Measurements from ENCODE around the gene GLIPR1L2. TPM values are rescaled to one million over a fixed set of nuclear protein-coding genes. Genes with fewer than 3 reads are reported as not detected.

The GLIPR1L2 gene
- total RNA-seq, 1 experiment from 2014 or later: not detected

- no peak overlapping the region for H3K9ac ChIP-seq (ENCODE audit: low read length)
- no peaks in the 10 kb centered on the region for H3K27me3 ChIP-seq (ENCODE audit: low read length)
- no peaks in the 10 kb centered on the region for H3K79me2 ChIP-seq (ENCODE audit: low read length)
- H3K4me2 ChIP-seq (ENCODE audit: low read length): peak overlapping the region; percentile 70
- peaks cover 48% of the 10 kb centered on the region for H3K4me1 ChIP-seq (ENCODE audit: insufficient read depth, low read length)
- TF ChIP-seq EZH2phosphoT487 (IDR thresholded peaks at IDR 0.05; ENCODE audit: borderline replicate concordance, low read length) (no peak), EZH2 (IDR thresholded peaks at IDR 0.05; ENCODE audit: low read length, unreplicated experiment) (no peak)
- TF ChIP-seq, protein P1, sequence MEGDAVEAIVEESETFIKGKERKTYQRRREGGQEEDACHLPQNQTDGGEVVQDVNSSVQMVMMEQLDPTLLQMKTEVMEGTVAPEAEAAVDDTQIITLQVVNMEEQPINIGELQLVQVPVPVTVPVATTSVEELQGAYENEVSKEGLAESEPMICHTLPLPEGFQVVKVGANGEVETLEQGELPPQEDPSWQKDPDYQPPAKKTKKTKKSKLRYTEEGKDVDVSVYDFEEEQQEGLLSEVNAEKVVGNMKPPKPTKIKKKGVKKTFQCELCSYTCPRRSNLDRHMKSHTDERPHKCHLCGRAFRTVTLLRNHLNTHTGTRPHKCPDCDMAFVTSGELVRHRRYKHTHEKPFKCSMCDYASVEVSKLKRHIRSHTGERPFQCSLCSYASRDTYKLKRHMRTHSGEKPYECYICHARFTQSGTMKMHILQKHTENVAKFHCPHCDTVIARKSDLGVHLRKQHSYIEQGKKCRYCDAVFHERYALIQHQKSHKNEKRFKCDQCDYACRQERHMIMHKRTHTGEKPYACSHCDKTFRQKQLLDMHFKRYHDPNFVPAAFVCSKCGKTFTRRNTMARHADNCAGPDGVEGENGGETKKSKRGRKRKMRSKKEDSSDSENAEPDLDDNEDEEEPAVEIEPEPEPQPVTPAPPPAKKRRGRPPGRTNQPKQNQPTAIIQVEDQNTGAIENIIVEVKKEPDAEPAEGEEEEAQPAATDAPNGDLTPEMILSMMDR (conservative IDR thresholded peaks at IDR 0.05; ENCODE audit: low read depth, low read length): no peak
- no peaks in the 10 kb centered on the region for H3K9me2 ChIP-seq (replicated peaks; ENCODE audit: low read length)
- CTCF ChIA-PET: interaction anchor here (0.6 kb wide), 1 partner anchor 60 kb away, joined by 3 read pairs; no protein-coding TSS in a partner anchor
- no peaks in the 10 kb centered on the region for H3F3A ChIP-seq (ENCODE audit: low read length, unreplicated experiment)
- H3K36me3 ChIP-seq (ENCODE audit: low read depth, low read length): no peaks in the 10 kb centered on the region
- no peaks in the 10 kb centered on the region for H4K20me1 ChIP-seq (ENCODE audit: low read length)
- peak; percentile 89 for DNase-seq
- POLR2A ChIA-PET (ENCODE audit: unreplicated experiment): no interaction called here
- no peak overlapping the region for H3K4me3 ChIP-seq (ENCODE audit: low read length)
- H2AFZ ChIP-seq (ENCODE audit: low read length): no peak overlapping the region
- H3K9me3 ChIP-seq (ENCODE audit: low read length): no peaks in the 10 kb centered on the region
- ATAC-seq: peak; percentile 74
- intact Hi-C loops (cut with micrococcal nuclease): loop anchor here (2.0 kb wide), 1 partner anchor 56 kb away; the partner anchor contains the start of gene GLIPR1L2
- peak overlapping the region; percentile 54 for H3K27ac ChIP-seq (ENCODE audit: low read length)
- no TSS peak for BruUV-seq (replicated peaks)
Observed at GRCh38 chr12:75446857-75447256, 56.0 kb downstream of the GLIPR1L2 start.

DNA sequence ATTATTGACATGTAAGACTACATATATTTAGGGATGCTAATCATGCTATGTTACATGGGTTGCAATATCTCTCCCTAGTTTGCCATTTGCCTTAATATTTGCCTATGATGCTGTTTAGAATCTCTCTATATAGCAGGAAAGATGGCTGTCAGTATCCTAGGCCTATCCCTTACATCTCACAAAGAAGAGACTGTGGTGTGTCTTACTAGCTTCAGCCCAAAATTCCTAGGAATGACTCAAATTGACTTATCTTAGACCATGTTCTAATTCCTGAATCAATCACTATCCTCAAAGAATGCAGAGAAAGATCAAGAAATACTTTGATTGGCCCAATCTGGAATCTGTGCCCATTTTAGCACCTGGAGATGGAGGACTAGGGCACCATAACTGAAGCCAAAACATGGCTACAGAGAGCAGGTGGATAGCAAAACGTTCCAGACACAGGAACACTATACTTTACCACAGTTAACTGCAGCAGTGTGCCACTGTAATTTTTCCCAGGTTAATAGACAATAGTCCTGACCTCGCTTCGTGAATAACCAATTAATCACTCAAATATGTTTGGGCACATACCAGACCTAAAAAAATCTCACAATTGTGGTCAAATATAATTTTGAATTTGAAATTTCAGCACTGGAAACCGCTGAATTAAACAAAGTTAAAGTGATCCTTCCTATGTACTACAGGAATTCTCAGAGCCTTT, 57.0 kb downstream of the GLIPR1L2 start:
- Histone ChIP-seq H3K27ac (ENCODE audit: low read length) (peak overlapping the region; percentile 52), H3K4me1 (ENCODE audit: insufficient read depth, low read length) (peaks cover 53% of the 10 kb centered on the region), H2AFZ (ENCODE audit: low read length) (no peak overlapping the region), H3K36me3 (ENCODE audit: low read depth, low read length) (no peaks in the 10 kb centered on the region), H3K9me2 (replicated peaks; ENCODE audit: low read length) (no peaks in the 10 kb centered on the region), H3F3A (ENCODE audit: low read length, unreplicated experiment) (no peaks in the 10 kb centered on the region), H3K27me3 (ENCODE audit: low read length) (no peaks in the 10 kb centered on the region), H3K9ac (ENCODE audit: low read length) (no peak overlapping the region), H3K79me2 (ENCODE audit: low read length) (no peaks in the 10 kb centered on the region), H4K20me1 (ENCODE audit: low read length) (no peaks in the 10 kb centered on the region), H3K4me2 (ENCODE audit: low read length) (peak overlapping the region; percentile 70), H3K4me3 (ENCODE audit: low read length) (no peak overlapping the region), H3K9me3 (ENCODE audit: low read length) (no peaks in the 10 kb centered on the region)
- peak; percentile 71 for DNase-seq
- intact Hi-C loops (cut with micrococcal nuclease): loop anchor here (2.0 kb wide), 1 partner anchor 57 kb away; the partner anchor contains the start of gene GLIPR1L2
- BruUV-seq (replicated peaks): no TSS peak
- CTCF ChIA-PET: no interaction called here
- TF ChIP-seq, protein P1 (conservative IDR thresholded peaks at IDR 0.05; ENCODE audit: low read depth, low read length): no peak
- no peak for TF ChIP-seq EZH2phosphoT487 (IDR thresholded peaks at IDR 0.05; ENCODE audit: borderline replicate concordance, low read length)
- TF ChIP-seq EZH2 (IDR thresholded peaks at IDR 0.05; ENCODE audit: low read length, unreplicated experiment): no peak
- peak; percentile 23 for ATAC-seq
- POLR2A ChIA-PET (ENCODE audit: unreplicated experiment): no interaction called here

Data from PC-3 (cell line).